Heart left ventricle (tissue), 13 donors: Measurements from ENCODE around the gene BMX.

ENCODE experiments used
- POLR2A ChIP-seq, 2 donors: fragments of 450-650 bp; IDR thresholded peaks; one replicate each; pipeline ENCODE4 v1.6.1; 2017; ENCODE audit warnings: antibody characterized with exemption in 2 of 2, mild to moderate bottlenecking in 2 of 2, moderate library complexity in 2 of 2
- TF ChIP-seq, protein P1 (sequence below), 12 donors: fragments of 200-600 bp; sonication (generic) in 4 of 12; IDR thresholded peaks; one replicate each; pipeline versions ENCODE4 v1.5.0 to v1.8.0; 2018 to 2022; ENCODE audit warnings: antibody characterized with exemption in 12 of 12, mild to moderate bottlenecking in 5 of 12
- donor health status: ischemic (EF 13 %, LVEDD 7.1; RV severe dilation, severe dysfunction).
- donor health status: DM: no; HTN: yes; CAD: no.
- donor health status: DM: no; HTN: no; CAD: no.
- donor health status: ischemic (EF 25% LVEDD 6.9; RV normal size, moderate dysfunction).
- donor health status: ischemic (EF 25% LVEDD 5.7; RV mildly dilated, moderate dysfunction).
- donor health status: ischemic (EF 35%, LVEDD 5.7; RV mildly dilated, moderate dysfunction).
- donor health status: nonischemic (EF 11% LVEDD 7.7; RV severe dilation, severe dysfunction).
- donor health status: DM: yes; HTN: yes; CAD: no.
- donor health status: PGD.
- donor health status: ischemic (EF 29% LVEDD 5.4; RV normal size, mild dysfunction).
- donor health status: nonischemic (EF 23%, LVEDD 6.1; RV moderate dilation, normal function).

DNA sequence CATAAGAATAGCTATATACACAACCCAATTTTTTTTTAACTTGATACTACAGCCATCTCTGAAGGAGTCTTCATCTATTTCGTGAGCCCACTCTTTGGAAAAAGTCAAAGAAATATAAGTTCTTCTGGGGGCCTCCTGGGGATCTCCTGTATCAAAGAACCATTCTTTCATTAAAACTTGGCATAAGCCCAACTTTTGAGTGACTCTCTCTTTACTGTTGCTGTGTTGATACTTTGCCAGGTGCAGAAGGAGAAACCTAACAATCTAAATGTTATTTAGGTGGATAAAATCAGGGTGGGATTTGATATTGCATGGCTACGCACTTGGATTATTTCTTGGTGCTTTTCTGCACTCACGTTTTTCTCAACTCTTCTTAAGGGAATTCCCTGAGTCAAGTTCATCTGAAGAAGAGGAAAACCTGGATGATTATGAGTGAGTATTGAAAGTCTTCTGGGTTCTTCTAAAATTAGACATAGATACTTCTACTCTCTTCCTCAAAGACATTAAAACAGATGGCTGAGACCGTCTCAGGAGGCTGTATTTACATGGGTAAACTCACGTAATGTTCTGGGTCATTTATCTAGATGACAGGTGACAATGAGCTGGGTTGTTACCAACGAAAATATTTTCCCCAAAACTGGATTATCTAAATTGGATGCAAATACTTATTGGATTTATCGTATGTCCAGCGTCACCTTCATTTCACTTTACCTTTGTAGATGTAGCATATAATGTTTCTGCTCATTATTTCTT is 25.2 kb downstream of the BMX start:
- TF ChIP-seq, protein P1, sequence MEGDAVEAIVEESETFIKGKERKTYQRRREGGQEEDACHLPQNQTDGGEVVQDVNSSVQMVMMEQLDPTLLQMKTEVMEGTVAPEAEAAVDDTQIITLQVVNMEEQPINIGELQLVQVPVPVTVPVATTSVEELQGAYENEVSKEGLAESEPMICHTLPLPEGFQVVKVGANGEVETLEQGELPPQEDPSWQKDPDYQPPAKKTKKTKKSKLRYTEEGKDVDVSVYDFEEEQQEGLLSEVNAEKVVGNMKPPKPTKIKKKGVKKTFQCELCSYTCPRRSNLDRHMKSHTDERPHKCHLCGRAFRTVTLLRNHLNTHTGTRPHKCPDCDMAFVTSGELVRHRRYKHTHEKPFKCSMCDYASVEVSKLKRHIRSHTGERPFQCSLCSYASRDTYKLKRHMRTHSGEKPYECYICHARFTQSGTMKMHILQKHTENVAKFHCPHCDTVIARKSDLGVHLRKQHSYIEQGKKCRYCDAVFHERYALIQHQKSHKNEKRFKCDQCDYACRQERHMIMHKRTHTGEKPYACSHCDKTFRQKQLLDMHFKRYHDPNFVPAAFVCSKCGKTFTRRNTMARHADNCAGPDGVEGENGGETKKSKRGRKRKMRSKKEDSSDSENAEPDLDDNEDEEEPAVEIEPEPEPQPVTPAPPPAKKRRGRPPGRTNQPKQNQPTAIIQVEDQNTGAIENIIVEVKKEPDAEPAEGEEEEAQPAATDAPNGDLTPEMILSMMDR (IDR thresholded peaks at IDR 0.05) = no peak
- no peak for TF ChIP-seq POLR2A (IDR thresholded peaks at IDR 0.05)
